IPS-15b (cell line): ENCODE results near the gene ZBTB46.
A peak's percentile ranks its signal among the peaks of the same experiment; 100 is the strongest.
"Not testable (repeated sequence)": the region's sequence is repeated elsewhere in the genome, so short reads cannot be mapped to it uniquely, and the experiment has no call there.

ENCODE experiments used
- H3K27me3 ChIP-seq: one replicate; pipeline ENCODE4 v1.6.1; 2013; ENCODE audit warnings: low read length; ENCODE audit not compliant: control insufficient read depth, insufficient read depth
- H3K36me3 ChIP-seq: one replicate; pipeline ENCODE4 v1.6.1; 2013; ENCODE audit warnings: low read length; ENCODE audit not compliant: control insufficient read depth, insufficient read depth
- H3K4me1 ChIP-seq: one replicate; pipeline ENCODE4 v1.6.1; 2013; ENCODE audit warnings: mild to moderate bottlenecking, low read length; ENCODE audit not compliant: control insufficient read depth, insufficient read depth
- H3K4me3 ChIP-seq: one replicate; pipeline ENCODE4 v1.5.1; 2013; ENCODE audit warnings: low read depth, low read length
- H3K9ac ChIP-seq: one replicate; pipeline ENCODE4 v1.6.1; 2013; ENCODE audit warnings: low read depth, mild to moderate bottlenecking, low read length
- H3K9me3 ChIP-seq: one replicate; pipeline ENCODE4 v1.6.1; 2013; ENCODE audit warnings: mild to moderate bottlenecking, low read length; ENCODE audit not compliant: control insufficient read depth, insufficient read depth

The ZBTB46 gene

DNA sequence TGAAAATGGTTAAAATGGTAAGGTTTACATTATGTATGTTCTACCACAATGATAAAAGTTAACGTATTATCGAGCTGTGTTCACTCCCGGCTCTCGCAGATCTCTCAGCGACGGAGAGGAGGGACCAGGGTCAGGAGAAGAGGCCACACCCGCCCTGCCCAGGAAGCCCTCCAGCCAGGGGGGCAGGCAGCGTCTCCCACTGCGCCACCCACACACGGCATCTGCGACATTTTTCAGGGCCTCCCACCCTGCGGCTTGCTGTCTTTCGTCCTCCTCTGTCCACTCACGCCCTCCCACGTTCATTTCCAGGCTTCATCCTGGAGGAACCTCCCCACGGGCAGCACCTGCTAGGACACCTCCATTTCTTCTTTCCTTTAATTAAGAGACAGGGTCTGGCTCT is 43.3 kb downstream of the ZBTB46 start:
- Histone ChIP-seq H3K4me1 (peaks cover 2% of the 10 kb centered on the region), H3K9me3 (no peaks in the 10 kb centered on the region), H3K9ac (no peak overlapping the region), H3K4me3 (no peak overlapping the region), H3K27me3 (no peaks in the 10 kb centered on the region), H3K36me3 (peaks cover 18% of the 10 kb centered on the region)

DNA sequence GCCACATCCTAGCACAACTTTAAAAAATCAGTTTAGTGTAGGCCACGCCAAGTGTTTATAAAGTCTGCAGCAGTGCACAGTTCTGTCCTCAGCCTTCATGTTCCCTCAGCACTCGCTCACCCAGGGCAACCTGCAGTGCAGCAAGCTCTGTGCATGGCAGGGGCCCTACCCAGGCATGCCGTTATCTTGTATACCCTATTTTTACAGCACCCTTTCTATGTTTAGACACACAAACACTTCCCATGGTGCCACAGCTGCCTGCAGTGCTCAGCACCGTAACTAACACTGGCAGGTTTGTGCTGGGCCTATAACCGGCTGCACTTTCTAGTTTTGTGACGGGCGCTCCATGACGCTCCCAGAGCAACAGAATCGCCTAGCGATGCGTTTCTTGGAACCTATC is 43.8 kb downstream of the ZBTB46 start:
- Histone ChIP-seq H3K9me3 (no peaks in the 10 kb centered on the region), H3K36me3 (peaks cover 18% of the 10 kb centered on the region), H3K27me3 (no peaks in the 10 kb centered on the region), H3K4me3 (no peak overlapping the region), H3K9ac (no peak overlapping the region), H3K4me1 (peaks cover 2% of the 10 kb centered on the region)

DNA sequence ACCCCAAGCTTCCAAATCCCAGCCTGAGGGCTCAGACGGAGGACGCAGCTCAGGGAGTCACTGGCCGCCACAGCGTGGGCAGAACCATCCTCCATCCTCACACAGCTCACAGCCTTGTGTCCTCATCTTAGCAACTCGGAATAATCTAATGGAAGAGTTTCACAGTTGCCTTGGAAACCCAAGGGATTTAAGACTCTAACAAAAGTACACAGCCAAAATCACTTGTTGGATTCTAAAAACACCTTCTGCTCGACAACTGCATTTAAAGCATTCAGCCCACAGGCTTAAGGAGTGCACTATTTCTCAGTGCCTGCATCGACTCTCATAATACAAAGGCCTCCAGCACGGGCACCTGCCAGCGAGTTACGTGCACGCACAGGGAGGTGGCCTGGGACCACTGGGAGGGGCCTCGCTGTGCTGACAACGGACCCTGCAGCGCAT is 45.4 kb downstream of the ZBTB46 start:
- H3K9me3 ChIP-seq: no peaks in the 10 kb centered on the region
- H3K9ac ChIP-seq: peak overlapping the region; percentile 24
- peaks cover 2% of the 10 kb centered on the region for H3K4me1 ChIP-seq
- H3K36me3 ChIP-seq: peaks cover 18% of the 10 kb centered on the region
- no peak overlapping the region for H3K4me3 ChIP-seq
- no peaks in the 10 kb centered on the region for H3K27me3 ChIP-seq

DNA sequence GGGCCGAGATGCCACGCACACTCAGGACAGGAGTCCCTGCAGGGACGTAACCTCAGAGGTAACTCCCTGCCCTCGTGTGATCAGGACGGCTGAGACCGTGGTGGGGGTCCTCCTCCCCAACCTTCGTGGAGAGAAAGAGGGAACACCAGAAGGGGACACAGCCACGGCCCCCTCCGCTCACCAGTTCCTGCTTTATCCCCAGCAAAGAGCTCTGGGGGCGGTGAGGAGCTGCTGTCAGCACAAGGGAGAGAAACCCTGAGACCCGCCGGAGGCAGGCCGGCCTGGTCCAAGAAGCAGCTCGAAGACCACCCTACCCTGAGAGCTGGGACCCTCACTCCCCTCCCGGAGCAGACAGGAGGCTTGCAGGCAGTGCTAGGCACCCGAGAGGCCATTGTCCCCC is 47.1 kb downstream of the ZBTB46 start:
- H3K27me3 ChIP-seq: no peaks in the 10 kb centered on the region
- no peak overlapping the region for H3K9ac ChIP-seq
- peaks cover 1% of the 10 kb centered on the region for H3K36me3 ChIP-seq
- H3K4me1 ChIP-seq: peaks cover 2% of the 10 kb centered on the region
- no peaks in the 10 kb centered on the region for H3K9me3 ChIP-seq
- no peak overlapping the region for H3K4me3 ChIP-seq

DNA sequence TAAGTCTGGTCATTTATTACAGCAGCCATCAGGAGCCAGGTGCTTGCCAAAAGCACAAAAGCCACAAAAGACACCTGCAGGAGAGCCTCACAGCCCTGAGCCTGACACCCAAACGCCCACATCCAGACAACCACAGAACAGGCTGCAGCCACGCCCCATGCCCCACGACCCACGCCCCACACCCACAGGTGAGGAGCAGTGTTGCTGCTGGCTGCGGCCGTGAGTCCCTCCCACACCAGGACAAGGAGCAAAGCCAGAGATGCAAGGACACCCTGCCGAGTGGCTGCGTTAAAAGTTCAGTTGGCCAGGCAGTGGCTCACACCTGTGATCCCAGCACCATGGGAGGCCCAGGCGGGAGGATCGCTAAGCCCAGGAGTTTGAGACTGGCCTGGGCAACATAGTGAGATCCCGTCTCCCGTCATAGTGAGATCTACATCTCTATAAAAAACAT is 48.5 kb downstream of the ZBTB46 start:
- Histone ChIP-seq H3K4me1 (peaks cover 2% of the 10 kb centered on the region), H3K36me3 (no peaks in the 10 kb centered on the region), H3K4me3 (no peak overlapping the region), H3K9me3 (no peaks in the 10 kb centered on the region), H3K9ac (no peak overlapping the region), H3K27me3 (no peaks in the 10 kb centered on the region)

DNA sequence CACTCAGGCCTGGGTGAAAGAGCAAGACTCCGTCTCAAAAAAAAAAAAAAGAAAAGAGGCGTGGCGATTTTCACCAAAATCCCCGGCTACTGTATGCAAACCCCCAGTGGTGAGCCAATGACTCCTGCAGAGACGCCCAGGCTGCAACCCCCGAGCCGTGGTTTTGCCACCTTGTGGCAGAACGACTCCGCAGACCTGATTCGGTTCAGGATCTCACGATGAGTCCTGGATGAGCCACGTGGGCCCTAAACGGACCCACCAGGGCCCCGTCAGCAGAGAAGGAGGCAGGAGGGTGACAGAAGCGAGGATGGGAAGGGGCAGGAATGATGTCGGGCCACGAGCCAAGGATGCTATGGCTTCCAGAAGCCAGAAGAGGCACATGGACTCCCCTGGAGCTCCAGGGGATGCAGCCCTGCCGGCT is 49.0 kb downstream of the ZBTB46 start:
- no peak overlapping the region for H3K4me3 ChIP-seq
- no peak overlapping the region for H3K9ac ChIP-seq
- H3K4me1 ChIP-seq: peaks cover 2% of the 10 kb centered on the region
- H3K36me3 ChIP-seq: no peaks in the 10 kb centered on the region
- H3K27me3 ChIP-seq: no peaks in the 10 kb centered on the region
- H3K9me3 ChIP-seq: no peaks in the 10 kb centered on the region

DNA sequence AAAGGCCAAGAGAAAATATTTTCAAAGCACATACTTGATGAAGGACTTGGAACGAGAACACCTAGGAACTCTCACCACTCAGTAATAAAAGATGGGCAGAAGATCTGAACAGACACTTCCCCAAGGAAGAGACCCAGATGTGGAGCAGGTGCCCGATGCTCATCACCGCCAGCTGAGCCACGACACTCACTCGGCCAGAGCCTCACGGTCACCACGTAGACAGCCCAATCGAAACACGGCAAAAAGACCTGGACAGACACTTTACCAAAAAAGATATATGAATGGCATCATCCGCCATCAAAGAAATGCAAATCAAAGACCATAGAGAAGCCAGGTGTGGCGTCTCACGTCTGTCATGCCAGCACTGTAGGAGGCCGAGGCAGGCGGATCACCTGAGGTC is 49.9 kb downstream of the ZBTB46 start:
- peaks cover 2% of the 10 kb centered on the region for H3K4me1 ChIP-seq
- H3K27me3 ChIP-seq: no peaks in the 10 kb centered on the region
- no peaks in the 10 kb centered on the region for H3K36me3 ChIP-seq
- H3K9ac ChIP-seq: no peak overlapping the region
- H3K4me3 ChIP-seq: no peak overlapping the region
- H3K9me3 ChIP-seq: no peaks in the 10 kb centered on the region

DNA sequence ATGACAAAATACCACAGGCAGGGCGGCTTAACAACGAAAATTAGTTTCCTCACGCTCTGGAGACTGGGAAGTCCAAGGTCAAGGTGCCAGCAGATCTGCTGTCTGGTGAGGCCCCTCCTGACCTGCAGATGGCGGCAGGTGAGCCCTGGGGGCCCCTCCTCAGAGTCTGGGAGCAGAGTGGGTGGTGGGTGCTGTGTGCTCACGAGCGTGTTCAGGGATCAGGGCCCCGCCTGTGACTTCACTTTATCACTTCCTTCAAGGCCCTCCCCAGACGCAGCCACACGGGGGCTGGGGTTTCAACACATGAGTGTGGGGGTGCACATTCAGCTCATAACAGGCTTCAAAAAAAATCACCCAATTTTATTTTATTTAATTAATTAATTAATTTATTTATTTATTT is 52.2 kb downstream of the ZBTB46 start:
- Histone ChIP-seq H3K4me3 (no peak overlapping the region), H3K4me1 (no peaks in the 10 kb centered on the region), H3K27me3 (no peaks in the 10 kb centered on the region), H3K9me3 (no peaks in the 10 kb centered on the region), H3K9ac (no peak overlapping the region), H3K36me3 (no peaks in the 10 kb centered on the region)

DNA sequence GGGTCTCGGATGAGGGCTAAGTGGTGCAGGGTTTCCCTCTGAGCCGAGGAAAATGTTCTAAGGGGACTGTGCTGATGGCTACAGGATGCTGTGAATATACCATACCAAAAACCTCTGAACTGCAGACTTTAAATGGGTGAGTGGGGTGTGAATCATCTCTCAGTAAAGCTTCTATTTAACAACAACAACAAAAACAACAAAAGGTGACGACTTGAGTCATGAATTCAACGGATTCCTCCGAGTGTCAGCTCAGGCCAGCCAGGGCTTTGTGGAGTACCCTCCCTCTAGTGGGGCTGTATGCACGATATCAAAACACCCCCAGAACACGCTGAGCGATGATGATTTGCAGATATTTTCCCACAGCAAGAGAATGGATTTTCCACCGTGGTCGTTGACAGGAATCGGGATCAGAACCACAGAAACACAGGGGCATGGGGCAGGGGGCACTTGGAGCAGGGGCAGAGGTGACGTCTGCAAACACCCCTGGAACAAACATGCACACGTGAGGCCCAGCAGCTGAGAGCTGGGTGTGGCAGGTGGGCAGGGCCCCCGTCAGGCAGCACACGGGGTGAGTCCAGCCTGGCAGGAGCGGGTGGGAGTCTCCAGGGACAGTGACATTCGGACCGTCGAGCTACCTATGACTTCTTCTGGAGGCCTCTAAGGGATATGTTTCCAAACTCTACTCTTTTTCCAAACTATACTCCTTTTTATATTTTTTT is 52.9 kb downstream of the ZBTB46 start:
- Histone ChIP-seq H3K4me1 (no peaks in the 10 kb centered on the region), H3K36me3 (no peaks in the 10 kb centered on the region), H3K9me3 (no peaks in the 10 kb centered on the region), H3K27me3 (no peaks in the 10 kb centered on the region), H3K4me3 (no peak overlapping the region), H3K9ac (no peak overlapping the region)

DNA sequence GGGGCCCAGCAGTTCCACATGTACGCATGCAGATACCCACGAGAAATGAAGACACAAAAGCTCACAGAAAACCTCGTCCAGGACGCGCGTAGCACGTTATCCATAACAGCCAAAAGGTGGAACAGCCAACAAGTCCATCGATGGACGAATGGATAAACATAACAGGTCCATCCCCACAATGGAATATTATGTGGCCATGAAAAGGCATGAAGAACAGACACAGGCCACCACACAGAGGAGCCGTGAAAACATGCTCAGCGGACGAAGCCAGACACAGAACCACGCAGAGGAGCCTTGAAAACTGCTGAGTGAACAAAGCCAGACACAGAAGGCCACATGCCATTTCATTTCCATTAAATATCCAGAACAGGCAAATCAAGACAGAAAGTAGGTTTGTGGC is 53.5 kb downstream of the ZBTB46 start:
- Histone ChIP-seq H3K9ac (no peak overlapping the region), H3K27me3 (no peaks in the 10 kb centered on the region), H3K4me3 (no peak overlapping the region), H3K9me3 (no peaks in the 10 kb centered on the region), H3K36me3 (no peaks in the 10 kb centered on the region), H3K4me1 (no peaks in the 10 kb centered on the region)

DNA sequence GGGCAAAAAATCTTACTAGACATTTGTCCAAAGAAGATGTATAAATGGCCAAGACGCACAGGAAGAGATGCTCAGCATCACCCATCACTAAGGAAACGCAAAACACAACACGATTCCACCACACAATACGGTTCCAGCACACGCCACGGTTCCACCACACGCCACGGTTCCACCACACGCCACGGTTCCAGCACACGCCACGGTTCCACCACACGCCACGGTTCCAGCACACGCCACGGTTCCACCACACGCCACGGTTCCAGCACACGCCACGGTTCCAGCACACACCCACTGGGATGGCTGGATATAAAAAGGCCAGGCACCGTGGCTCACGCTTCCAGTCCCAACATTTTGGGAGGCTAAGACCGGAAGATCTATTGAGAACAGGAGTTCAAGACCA is 54.2 kb downstream of the ZBTB46 start:
- H3K9me3 ChIP-seq: not testable (repeated sequence)

DNA sequence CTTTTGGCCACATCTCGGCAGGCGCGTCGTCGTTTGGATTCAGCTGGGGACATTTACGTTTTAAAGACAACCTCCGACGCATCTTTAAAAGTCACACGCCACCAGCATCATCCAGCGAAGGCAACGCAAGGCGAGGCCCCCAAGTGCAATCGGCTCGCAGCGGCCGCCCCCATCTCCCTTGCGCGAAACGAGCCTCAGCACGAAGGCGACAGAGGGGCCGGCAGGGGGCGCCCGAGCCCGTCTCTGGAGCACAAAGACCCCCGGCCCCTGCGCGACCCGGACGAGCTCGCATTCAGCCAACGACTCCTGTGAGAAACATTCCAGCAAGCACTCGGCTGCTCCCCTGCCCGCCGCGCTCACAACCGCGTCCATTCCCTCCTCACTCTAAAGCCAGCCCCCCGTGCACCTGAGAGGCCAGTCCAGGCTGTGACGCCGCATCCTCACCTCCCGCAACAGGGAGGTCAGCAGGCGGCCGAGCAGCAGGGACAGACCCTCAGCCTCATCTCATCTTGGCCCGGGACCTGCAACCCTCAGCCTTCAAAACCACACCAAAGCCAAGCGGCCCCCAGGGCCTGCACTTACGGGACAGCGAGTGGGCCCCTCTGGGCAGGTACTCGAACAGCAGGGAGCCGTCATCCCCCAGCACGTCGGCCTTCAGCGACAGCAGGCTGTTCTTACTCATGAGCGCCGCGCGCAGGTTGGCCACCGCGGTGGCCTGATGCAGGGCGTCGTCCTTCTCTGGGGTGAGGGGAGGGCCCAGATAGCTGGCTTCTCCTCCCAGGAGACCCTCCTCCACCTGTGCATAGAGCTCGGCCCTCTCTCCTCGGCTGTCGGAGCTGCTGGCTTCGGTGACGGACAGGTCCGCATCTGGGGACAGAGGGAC is 55.7 kb downstream of the ZBTB46 start:
- H3K27me3 ChIP-seq: no peaks in the 10 kb centered on the region
- H3K4me1 ChIP-seq: no peaks in the 10 kb centered on the region
- H3K9ac ChIP-seq: no peak overlapping the region
- no peaks in the 10 kb centered on the region for H3K9me3 ChIP-seq
- peak overlapping the region; percentile 59 for H3K4me3 ChIP-seq
- peaks cover 5% of the 10 kb centered on the region for H3K36me3 ChIP-seq

More for the DNA sequence above, 54.2 kb downstream of the ZBTB46 start:
- H3K36me3 ChIP-seq, H3K27me3 ChIP-seq, H3K4me3 ChIP-seq, H3K4me1 ChIP-seq, H3K9ac ChIP-seq: not testable (repeated sequence)
